ENCODE measurements around the gene RAD9A.

Gene RAD9A

GRCh38 chr11:67436459-67437081 lies 44.8 kb downstream of the RAD9A start (continued):
- TF ChIP-seq ZNF214 (tag by site-specific recombination; IDR thresholded peaks at IDR 0.05; ENCODE audit: borderline replicate concordance) (no peak), ZNF561 (tag by site-specific recombination; IDR thresholded peaks at IDR 0.05; ENCODE audit: borderline replicate concordance) (no peak), ZSCAN16 (tag by site-specific recombination; IDR thresholded peaks at IDR 0.05) (no peak), ZNF449 (tag by site-specific recombination; IDR thresholded peaks at IDR 0.05) (no peak), PBX3 (CRISPR knock-in tag; IDR thresholded peaks at IDR 0.05) (no peak), ZNF629 (tag by site-specific recombination; IDR thresholded peaks at IDR 0.05) (peak; percentile 64; the same call in 1 of the 2 replicates), ZFHX2 (tag by site-specific recombination; conservative IDR thresholded peaks at IDR 0.05) (peak; percentile 35; the same call in 1 of the 2 replicates), ZNF488 (tag by site-specific recombination; IDR thresholded peaks at IDR 0.05) (no peak), ZNF510 (tag by site-specific recombination; IDR thresholded peaks at IDR 0.05; ENCODE audit: insufficient replicate concordance) (no peak), ZNF341 (tag by site-specific recombination; IDR thresholded peaks at IDR 0.05; ENCODE audit: low read depth) (peak; percentile 88), MEIS1 (CRISPR knock-in tag; IDR thresholded peaks at IDR 0.05; ENCODE audit: borderline replicate concordance) (no peak), ZBTB17 (tag by site-specific recombination; IDR thresholded peaks at IDR 0.05) (peak; percentile 58; the same call in 1 of the 2 replicates), ZNF76 (tag by site-specific recombination; IDR thresholded peaks at IDR 0.05; ENCODE audit: borderline replicate concordance, low read depth) (no peak), ZBTB49 (tag by site-specific recombination; IDR thresholded peaks at IDR 0.05; ENCODE audit: low read depth) (no peak), KLF7 (tag by site-specific recombination; IDR thresholded peaks at IDR 0.05; ENCODE audit: borderline replicate concordance) (no peak), ZNF830 (tag by site-specific recombination; IDR thresholded peaks at IDR 0.05; ENCODE audit: low read depth) (no peak), ZNF585B (tag by site-specific recombination; IDR thresholded peaks at IDR 0.05) (no peak), TRIM28 (IDR thresholded peaks at IDR 0.05; ENCODE audit: borderline replicate concordance, low read length) (no peak), TSHZ1 (tag by site-specific recombination; IDR thresholded peaks at IDR 0.05; ENCODE audit: borderline replicate concordance) (peak; percentile 45; the same call in 1 of the 2 replicates), HOXA7 (CRISPR knock-in tag; IDR thresholded peaks at IDR 0.05; ENCODE audit: borderline replicate concordance) (no peak), ZNF202 (tag by site-specific recombination; IDR thresholded peaks at IDR 0.05; ENCODE audit: borderline replicate concordance) (no peak), KLF8 (tag by site-specific recombination; IDR thresholded peaks at IDR 0.05) (peak; percentile 54; the same call in 1 of the 2 replicates), BCL11B (tag by site-specific recombination; IDR thresholded peaks at IDR 0.05; ENCODE audit: low read depth) (peak; percentile 28; the same call in 1 of the 2 replicates), ATF2 (tag by site-specific recombination; IDR thresholded peaks at IDR 0.05; ENCODE audit: low read depth) (no peak), ZNF530 (tag by site-specific recombination; IDR thresholded peaks at IDR 0.05; ENCODE audit: low read depth) (no peak), ZNF747 (tag by site-specific recombination; IDR thresholded peaks at IDR 0.05) (no peak), ZNF266 (tag by site-specific recombination; IDR thresholded peaks at IDR 0.05; ENCODE audit: low read depth) (no peak), ZNF2 (tag by site-specific recombination; IDR thresholded peaks at IDR 0.05) (no peak), ZNF174 (tag by site-specific recombination; IDR thresholded peaks at IDR 0.05) (no peak)

All from HEK293 (cell line).